ENCODE measurements around the gene PDE7B. TPM values are rescaled to one million over a fixed set of nuclear protein-coding genes. Genes with fewer than 3 reads are reported as not detected.

Gene PDE7B
- total and polyA plus RNA-seq, 4 donors = 0.26 to 3.7 (median 1.8) TPM

DNA sequence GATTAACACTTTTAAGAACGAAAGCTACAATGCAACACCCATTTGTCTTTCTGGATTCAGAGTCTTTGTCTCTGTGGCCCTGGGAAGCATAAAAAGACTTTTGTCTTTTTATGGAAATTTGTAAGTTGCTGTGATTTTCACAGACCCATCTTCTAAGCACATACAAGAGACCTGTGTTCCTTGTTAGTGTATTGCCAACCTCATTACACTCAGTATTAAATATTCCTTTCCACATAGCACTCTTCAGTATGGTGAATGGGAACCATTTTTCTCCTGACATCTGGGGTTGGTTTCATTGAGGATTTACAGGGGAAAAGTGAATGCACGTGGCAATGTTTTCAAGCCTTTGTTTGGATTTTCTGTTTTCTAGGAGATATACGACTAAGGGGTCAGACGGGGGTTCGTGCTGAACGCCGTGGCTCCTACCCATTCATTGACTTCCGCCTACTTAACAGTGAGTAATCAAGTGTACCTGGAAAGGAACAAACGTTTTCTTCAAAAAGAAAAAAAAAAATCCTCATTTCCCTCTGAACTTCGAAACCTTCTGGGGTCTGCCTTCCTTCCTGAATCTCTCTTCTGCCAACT lies 257.0 kb downstream of the PDE7B start:
- Histone ChIP-seq H3K9me3 (ENCODE audit: control insufficient read depth in 4 of 4, insufficient read depth in 3 of 4, low read length in 3 of 4) (no peaks in the 10 kb centered on the region), H3K4me1 (ENCODE audit: control insufficient read depth in 5 of 5, insufficient read depth in 5 of 5, low read length in 5 of 5) (peaks cover 2 to 33% (median 18%) of the 10 kb centered on the region in 5 donors), H3K36me3 (ENCODE audit: control insufficient read depth in 4 of 4, insufficient read depth in 4 of 4, low read length in 4 of 4) (peaks cover 0 to 9% (median 0%) of the 10 kb centered on the region in 4 donors), H3K4me3 (no peak overlapping the region), H3K9ac (ENCODE audit: insufficient read depth in 1 of 2, low read length in 2 of 2) (no peak overlapping the region), H3K27ac (ENCODE audit: low read depth in 1 of 2, low read length in 1 of 2) (peak overlapping the region in 1 of 2 donors; percentile 66), H3K27me3 (ENCODE audit: control insufficient read depth in 3 of 3, insufficient read depth in 3 of 3, low read length in 2 of 3) (no peaks in the 10 kb centered on the region)
- TF ChIP-seq, protein P1, sequence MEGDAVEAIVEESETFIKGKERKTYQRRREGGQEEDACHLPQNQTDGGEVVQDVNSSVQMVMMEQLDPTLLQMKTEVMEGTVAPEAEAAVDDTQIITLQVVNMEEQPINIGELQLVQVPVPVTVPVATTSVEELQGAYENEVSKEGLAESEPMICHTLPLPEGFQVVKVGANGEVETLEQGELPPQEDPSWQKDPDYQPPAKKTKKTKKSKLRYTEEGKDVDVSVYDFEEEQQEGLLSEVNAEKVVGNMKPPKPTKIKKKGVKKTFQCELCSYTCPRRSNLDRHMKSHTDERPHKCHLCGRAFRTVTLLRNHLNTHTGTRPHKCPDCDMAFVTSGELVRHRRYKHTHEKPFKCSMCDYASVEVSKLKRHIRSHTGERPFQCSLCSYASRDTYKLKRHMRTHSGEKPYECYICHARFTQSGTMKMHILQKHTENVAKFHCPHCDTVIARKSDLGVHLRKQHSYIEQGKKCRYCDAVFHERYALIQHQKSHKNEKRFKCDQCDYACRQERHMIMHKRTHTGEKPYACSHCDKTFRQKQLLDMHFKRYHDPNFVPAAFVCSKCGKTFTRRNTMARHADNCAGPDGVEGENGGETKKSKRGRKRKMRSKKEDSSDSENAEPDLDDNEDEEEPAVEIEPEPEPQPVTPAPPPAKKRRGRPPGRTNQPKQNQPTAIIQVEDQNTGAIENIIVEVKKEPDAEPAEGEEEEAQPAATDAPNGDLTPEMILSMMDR (IDR thresholded peaks at IDR 0.05; ENCODE audit: control extremely low read depth, extremely low read depth) = no peak
- WGBS, 2 donors = 57 to 65% methylated on average over 10 of the region's 10 CpGs
- DNase-seq (no peak), ATAC-seq (ENCODE audit: insufficient read depth, low FRiP score) (no peak)

DNA sequence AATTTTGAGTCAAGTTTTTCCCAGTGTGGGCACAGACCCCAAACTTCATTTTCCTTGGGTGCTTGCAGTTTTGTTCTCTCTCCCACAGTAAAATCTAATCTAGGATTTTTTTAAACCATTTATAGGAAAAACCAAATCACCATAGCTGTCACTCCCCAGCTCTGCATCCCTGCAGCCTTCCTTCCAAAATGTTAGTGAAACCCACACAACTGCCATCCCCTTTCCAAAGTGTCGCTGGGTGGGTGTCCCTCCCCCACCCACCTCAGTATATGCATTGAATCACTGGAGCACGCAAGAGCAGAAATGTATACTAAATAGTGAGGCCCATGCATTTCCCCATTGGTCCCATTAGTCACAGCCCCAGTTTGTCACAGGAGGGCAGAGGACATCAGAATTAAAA lies 260.3 kb downstream of the PDE7B start:
- Histone ChIP-seq H3K27ac (ENCODE audit: low read depth in 1 of 2, low read length in 1 of 2) (peak overlapping the region in 1 of 2 donors; percentile 50), H3K36me3 (ENCODE audit: control insufficient read depth in 4 of 4, insufficient read depth in 4 of 4, low read length in 4 of 4) (peaks cover 0 to 9% (median 0%) of the 10 kb centered on the region in 4 donors), H3K27me3 (ENCODE audit: control insufficient read depth in 3 of 3, insufficient read depth in 3 of 3, low read length in 2 of 3) (no peaks in the 10 kb centered on the region), H3K4me1 (ENCODE audit: control insufficient read depth in 5 of 5, insufficient read depth in 5 of 5, low read length in 5 of 5) (peaks cover 0 to 22% (median 4%) of the 10 kb centered on the region in 5 donors), H3K9me3 (ENCODE audit: control insufficient read depth in 4 of 4, insufficient read depth in 3 of 4, low read length in 3 of 4) (peaks cover 0 to 3% (median 0%) of the 10 kb centered on the region in 4 donors), H3K9ac (ENCODE audit: insufficient read depth in 1 of 2, low read length in 2 of 2) (no peak overlapping the region), H3K4me3 (no peak overlapping the region)
- WGBS, 2 donors = 85 to 88% methylated on average over 2 of the region's 2 CpGs
- TF ChIP-seq, protein P1 (IDR thresholded peaks at IDR 0.05; ENCODE audit: control extremely low read depth, extremely low read depth) = no peak
- ATAC-seq (ENCODE audit: insufficient read depth, low FRiP score) (no peak), DNase-seq (no peak)

DNA sequence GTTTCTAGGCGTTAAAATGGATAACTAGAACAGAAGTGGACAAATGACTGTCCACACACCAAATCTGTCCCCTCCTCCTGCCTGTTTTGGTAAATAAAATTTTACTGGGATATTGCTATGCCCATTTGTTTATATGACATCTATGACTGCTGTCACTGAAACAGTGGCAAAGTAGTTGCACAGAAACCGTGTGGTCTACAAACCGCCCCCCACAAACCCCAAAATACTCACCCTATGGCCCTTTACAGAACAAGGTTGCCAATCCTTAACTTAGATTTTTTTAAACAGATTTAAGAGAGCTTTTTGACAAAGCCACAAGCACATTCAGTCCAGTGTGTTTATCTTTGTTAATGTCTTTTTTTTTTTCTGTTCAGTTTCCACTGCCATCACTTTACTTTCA lies 260.8 kb downstream of the PDE7B start:
- H3K4me3 ChIP-seq = no peak overlapping the region
- DNase-seq = no peak
- peaks cover 0 to 3% (median 0%) of the 10 kb centered on the region in 4 donors for H3K9me3 ChIP-seq (ENCODE audit: control insufficient read depth in 4 of 4, insufficient read depth in 3 of 4, low read length in 3 of 4)
- no peak for ATAC-seq (ENCODE audit: insufficient read depth, low FRiP score)
- H3K27ac ChIP-seq (ENCODE audit: low read depth in 1 of 2, low read length in 1 of 2) = peak overlapping the region in 1 of 2 donors; percentile 50
- no peak overlapping the region for H3K9ac ChIP-seq (ENCODE audit: insufficient read depth in 1 of 2, low read length in 2 of 2)
- no peaks in the 10 kb centered on the region for H3K27me3 ChIP-seq (ENCODE audit: control insufficient read depth in 3 of 3, insufficient read depth in 3 of 3, low read length in 2 of 3)
- TF ChIP-seq, protein P1 (IDR thresholded peaks at IDR 0.05; ENCODE audit: control extremely low read depth, extremely low read depth) = no peak
- peaks cover 0 to 9% (median 0%) of the 10 kb centered on the region in 4 donors for H3K36me3 ChIP-seq (ENCODE audit: control insufficient read depth in 4 of 4, insufficient read depth in 4 of 4, low read length in 4 of 4)
- 91 to 95% methylated on average over 3 of the region's 3 CpGs for WGBS, 2 donors
- H3K4me1 ChIP-seq (ENCODE audit: control insufficient read depth in 5 of 5, insufficient read depth in 5 of 5, low read length in 5 of 5) = peaks cover 0 to 23% (median 4%) of the 10 kb centered on the region in 5 donors

All from lung (tissue), 12 donors.